GM21515 (cell line): ENCODE data around the gene NFAM1.
A peak's percentile ranks its signal among the peaks of the same experiment; 100 is the strongest.

Source experiments
- ATAC-seq: cut with Tn5 transposase; IDR thresholded peaks from one replicate; pipeline ENCODE4 v1.9.1; 2021; ENCODE audit not compliant: unreplicated experiment

The NFAM1 gene

GRCh38 chr22:42439821-42440674, 7.8 kb upstream of the NFAM1 start:
- no peak for ATAC-seq

DNA sequence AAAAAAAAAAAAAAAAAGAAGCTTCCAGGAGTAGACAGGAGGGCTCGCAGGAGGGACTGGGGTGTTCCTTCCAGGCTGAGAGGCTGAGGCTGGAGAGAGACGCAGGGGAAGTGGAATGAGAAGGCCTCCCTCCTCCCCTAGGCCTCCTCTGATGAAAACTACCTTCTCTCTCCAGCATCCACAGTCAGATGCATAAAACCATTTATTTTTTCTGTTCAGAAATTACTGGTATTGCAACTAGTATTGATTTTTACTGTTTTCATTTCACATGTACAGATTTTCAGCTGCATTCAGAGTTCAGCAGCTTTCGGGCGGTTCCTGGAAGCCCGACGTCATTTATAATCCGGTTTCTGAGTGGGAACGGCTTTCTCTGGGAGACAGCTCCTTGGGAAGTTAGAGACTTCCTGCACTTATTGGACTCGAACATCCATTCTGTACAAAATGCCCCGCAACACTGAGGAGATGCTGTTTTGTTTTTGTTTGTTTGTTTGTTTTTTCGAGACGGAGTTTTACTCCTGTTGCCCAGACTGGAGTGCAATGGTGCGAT, 6.9 kb upstream of the NFAM1 start:
- no peak for ATAC-seq

GRCh38 chr22:42438293-42438650, 6.1 kb upstream of the NFAM1 start:
- ATAC-seq, result no peak

- peak; percentile 48 for ATAC-seq
These were observed 5.5 kb upstream of the NFAM1 start for GRCh38 chr22:42437488-42438292.

- ATAC-seq, result no peak
These were observed 4.2 kb upstream of the NFAM1 start for GRCh38 chr22:42436404-42436803.

- ATAC-seq, result no peak
These were observed 2.7 kb upstream of the NFAM1 start for GRCh38 chr22:42434748-42435425.

GRCh38 chr22:42433754-42434682, 1.8 kb upstream of the NFAM1 start:
- ATAC-seq, result no peak

- no peak for ATAC-seq
These were observed 615 bp upstream of the NFAM1 start for GRCh38 chr22:42432818-42433217.

DNA sequence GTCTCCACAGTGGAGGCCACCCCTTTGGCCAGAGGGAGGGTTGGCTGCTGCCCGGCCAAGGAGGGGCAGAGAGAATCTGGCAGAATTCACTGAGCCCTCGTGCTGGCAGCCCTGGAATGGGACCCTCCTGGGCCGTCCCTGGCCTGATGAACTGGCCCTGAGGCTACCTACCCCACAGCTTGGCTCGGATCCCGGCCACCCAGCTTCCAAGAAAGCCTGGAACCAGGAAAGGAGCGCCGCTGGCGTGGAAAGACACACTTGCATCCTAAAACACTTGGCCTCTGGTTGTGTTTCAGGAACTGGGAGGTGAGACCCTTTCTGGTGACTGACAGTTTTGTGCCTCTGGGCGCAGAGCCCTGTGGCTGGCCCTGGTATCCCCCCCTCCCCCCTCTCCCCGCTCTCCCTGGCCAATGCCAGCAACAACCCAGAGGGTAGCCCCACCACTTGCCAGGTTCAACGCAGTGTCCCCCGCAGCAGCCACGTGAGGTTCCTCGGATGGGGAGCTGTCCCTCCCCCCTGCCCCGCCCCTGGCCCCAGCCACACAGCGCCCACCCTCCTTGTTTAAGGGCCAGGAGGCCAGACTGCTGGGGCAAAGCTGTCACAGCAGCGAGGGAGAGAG, 693 bp downstream of the NFAM1 start:
- ATAC-seq, result no peak

DNA sequence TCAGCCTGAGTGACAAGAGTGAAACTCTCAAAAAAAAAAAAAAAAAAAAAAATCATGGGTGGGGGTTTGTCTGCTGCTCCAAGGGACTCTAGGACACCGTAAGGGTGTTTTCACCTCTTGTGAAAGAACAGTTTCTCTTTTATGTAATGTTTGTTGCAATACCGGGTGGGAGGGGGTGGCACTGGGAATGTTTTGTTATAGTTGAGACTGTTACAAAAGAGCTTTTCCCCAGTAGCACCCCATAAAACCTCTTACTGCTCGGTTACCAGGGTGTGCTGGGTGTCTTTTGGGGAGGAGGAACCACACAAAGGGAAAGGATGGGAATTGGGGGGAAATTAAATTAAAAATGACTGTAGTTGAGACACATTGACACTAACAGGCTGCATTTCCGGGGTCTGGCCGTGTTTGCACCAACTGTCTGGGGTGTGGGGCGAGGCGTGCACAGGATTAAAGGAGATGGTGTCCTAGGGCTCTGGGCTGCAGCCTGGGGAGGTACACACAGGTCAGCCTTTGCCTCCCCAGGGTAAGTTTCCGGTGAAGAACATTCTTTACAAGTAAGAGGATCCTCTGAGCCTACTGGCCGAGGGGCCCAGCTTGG, 1.6 kb downstream of the NFAM1 start:
- no peak for ATAC-seq

- no peak for ATAC-seq
These were observed 3.4 kb downstream of the NFAM1 start for GRCh38 chr22:42428760-42429159.

- ATAC-seq, result no peak
These were observed 4.2 kb downstream of the NFAM1 start for GRCh38 chr22:42428025-42428424.

DNA sequence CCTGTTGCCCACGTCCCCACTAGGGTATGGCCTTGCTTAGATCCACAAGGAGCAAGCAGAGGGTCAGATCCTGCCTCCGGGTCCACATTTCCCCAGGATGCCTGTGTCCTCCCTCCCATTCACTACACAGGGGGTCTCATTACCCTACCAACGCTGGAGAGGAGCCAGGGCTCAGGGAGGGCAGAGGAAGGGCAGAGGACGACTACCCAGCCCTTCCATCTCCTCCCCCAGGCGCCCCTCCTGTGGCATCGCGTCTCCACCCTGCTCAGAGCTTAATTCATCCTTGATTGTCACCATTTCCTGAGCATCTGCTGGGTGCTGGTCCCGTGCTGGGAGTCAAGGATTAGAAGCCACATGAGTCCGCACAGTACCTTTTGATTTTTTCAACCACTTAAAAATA, 5.0 kb downstream of the NFAM1 start:
- ATAC-seq, result no peak

GRCh38 chr22:42425989-42426355, 6.2 kb downstream of the NFAM1 start:
- ATAC-seq, result no peak

GRCh38 chr22:42425337-42425988, 6.7 kb downstream of the NFAM1 start:
- ATAC-seq, result no peak

DNA sequence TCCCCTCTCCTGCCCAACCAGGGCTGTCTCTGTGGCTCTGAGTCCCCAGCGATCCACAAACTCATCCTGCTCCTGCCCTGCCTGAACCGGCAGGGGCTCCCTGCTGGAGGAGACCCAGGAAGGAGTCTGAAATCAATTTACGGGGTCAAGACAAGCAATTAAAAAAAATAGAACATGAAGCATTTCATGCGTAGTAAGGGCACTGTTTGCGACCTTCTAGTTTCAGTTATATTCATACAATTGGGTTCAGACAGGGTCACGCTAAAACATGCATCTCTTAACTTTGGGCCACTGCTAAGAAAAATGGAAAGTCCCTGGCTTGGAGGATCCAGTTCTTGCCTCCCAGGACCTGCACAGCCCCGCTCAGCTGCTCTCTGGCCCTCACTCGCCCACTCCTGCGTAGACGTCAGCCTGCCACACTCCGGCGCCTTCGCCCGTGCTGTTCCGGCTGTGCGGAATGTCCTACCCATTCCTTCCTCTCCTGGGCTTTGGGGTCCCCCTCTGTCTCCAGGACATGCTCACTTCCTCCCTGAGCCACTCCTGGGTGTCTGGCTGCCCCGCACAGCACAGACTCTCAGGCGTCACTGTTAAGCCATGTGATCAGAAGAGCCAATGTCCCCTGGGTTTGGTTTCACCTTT, 12.8 kb downstream of the NFAM1 start:
- no peak for ATAC-seq

DNA sequence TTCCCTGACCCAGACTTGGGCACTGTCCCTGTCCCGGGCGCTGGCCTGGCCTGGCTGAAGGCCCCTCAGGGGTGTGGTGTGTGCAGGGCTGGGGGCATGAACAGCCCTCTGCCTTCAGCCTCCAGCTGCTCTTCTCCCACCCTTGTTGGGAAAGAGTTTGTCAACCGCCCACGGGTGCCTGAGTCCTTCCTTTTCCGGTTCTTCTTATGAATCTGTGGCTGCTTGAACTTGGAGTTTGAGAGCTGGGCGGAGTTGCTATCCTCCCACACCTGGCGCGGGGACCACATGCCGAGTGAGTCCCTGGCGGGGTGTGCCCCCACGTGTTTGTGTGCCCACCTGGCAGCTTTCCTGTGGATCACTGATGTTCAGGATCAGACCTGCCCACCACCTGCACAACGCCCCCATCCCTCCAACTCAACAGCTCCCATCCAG, 13.4 kb downstream of the NFAM1 start:
- ATAC-seq, result no peak

- no peak for ATAC-seq
These were observed 14.4 kb downstream of the NFAM1 start for GRCh38 chr22:42417645-42418305.
